ENCODE measurements around the gene GRID1. TPM values are rescaled to one million over a fixed set of nuclear protein-coding genes. Genes with fewer than 3 reads are reported as not detected.
"Not testable (repeated sequence)": the region's sequence is repeated elsewhere in the genome, so short reads cannot be mapped to it uniquely, and the experiment has no call there.

Gene GRID1
- total and polyA plus RNA-seq, 4 donors: 1.1 to 3.8 TPM; not detected in 2

DNA sequence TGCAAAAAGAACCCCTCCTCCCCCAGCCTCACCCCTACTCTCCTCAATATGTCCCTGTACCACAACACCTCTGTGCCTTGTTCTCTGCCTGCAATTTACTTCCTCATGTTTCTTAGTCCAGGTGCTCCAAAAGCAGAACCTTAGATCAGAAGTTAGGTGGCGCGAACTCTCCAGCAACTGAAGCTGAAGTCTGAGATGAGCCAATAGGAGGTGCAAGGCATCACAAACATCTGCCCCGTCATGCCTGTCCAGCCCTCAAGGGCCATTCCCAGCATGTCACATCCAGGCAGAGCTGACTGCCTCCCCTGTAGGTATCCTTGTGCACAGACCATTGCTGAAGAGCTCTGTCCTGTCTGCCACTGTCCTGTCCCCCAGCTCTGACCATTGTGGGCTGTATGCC lies 508.8 kb downstream of the GRID1 start:
- H3K36me3 ChIP-seq (ENCODE audit: control insufficient read depth in 1 of 2, insufficient read depth in 2 of 2, low read length in 1 of 2): no peaks in the 10 kb centered on the region
- H3K9me3 ChIP-seq (ENCODE audit: control insufficient read depth, low read length): no peaks in the 10 kb centered on the region
- ATAC-seq (ENCODE audit: low FRiP score) (no peak), DNase-seq (no peak)
- WGBS, 2 donors: 86 to 95% methylated on average over 3 of the region's 3 CpGs
- no peak overlapping the region for H3K27ac ChIP-seq (ENCODE audit: low read depth in 1 of 2, low read length in 2 of 2)
- intact Hi-C loops (cut with DNase I): no loop called here
- no peaks in the 10 kb centered on the region for H3K4me1 ChIP-seq (ENCODE audit: control insufficient read depth in 1 of 2, insufficient read depth in 2 of 2, low read length in 2 of 2)
- no peaks in the 10 kb centered on the region for H3K27me3 ChIP-seq (ENCODE audit: control insufficient read depth in 1 of 2, insufficient read depth in 2 of 2, low read length in 1 of 2)
- H3K4me3 ChIP-seq (ENCODE audit: low read length in 2 of 2): no peak overlapping the region

DNA sequence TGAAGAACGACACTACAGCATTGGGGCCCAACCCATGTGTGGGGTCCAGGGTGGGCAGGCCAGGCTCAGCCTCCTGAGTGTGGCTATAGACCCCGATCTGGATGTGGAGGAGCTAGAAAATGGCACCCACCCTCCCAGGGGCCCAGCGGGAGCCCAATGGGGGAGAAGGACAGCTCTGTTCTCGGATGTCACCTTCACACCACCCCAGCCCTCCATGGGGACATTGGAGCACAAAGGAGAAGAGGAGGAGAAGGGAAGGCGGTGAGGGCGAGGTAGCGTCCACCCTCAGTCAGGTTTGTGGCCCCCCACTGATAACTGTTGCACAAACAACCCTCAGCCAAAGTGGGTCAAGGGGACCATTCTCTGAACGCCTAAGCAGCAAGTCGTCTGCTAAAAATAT lies 509.3 kb downstream of the GRID1 start:
- H3K9me3 ChIP-seq (ENCODE audit: control insufficient read depth, low read length): no peaks in the 10 kb centered on the region
- no peak overlapping the region for H3K4me3 ChIP-seq (ENCODE audit: low read length in 2 of 2)
- H3K27ac ChIP-seq (ENCODE audit: low read depth in 1 of 2, low read length in 2 of 2): no peak overlapping the region
- H3K27me3 ChIP-seq (ENCODE audit: control insufficient read depth in 1 of 2, insufficient read depth in 2 of 2, low read length in 1 of 2): no peaks in the 10 kb centered on the region
- H3K36me3 ChIP-seq (ENCODE audit: control insufficient read depth in 1 of 2, insufficient read depth in 2 of 2, low read length in 1 of 2): no peaks in the 10 kb centered on the region
- ATAC-seq (ENCODE audit: low FRiP score) (no peak), DNase-seq (no peak)
- intact Hi-C loops (cut with DNase I): no loop called here
- WGBS, 2 donors: 74 to 77% methylated on average over 9 of the region's 9 CpGs
- no peaks in the 10 kb centered on the region for H3K4me1 ChIP-seq (ENCODE audit: control insufficient read depth in 1 of 2, insufficient read depth in 2 of 2, low read length in 2 of 2)

- Histone ChIP-seq H3K9me3 (ENCODE audit: control insufficient read depth, low read length) (no peaks in the 10 kb centered on the region), H3K4me3 (ENCODE audit: low read length in 2 of 2) (no peak overlapping the region), H3K27ac (ENCODE audit: low read depth in 1 of 2, low read length in 2 of 2) (no peak overlapping the region), H3K36me3 (ENCODE audit: control insufficient read depth in 1 of 2, insufficient read depth in 2 of 2, low read length in 1 of 2) (no peaks in the 10 kb centered on the region), H3K27me3 (ENCODE audit: control insufficient read depth in 1 of 2, insufficient read depth in 2 of 2, low read length in 1 of 2) (no peaks in the 10 kb centered on the region), H3K4me1 (ENCODE audit: control insufficient read depth in 1 of 2, insufficient read depth in 2 of 2, low read length in 2 of 2) (no peaks in the 10 kb centered on the region)
- no peak for DNase-seq
- no peak for ATAC-seq (ENCODE audit: low FRiP score)
- intact Hi-C loops (cut with DNase I): no loop called here
- WGBS, 2 donors: 64 to 68% methylated on average over 6 of the region's 6 CpGs
These were observed 514.7 kb downstream of the GRID1 start for GRCh38 chr10:85851934-85852333.

GRCh38 chr10:85851325-85851724 lies 515.3 kb downstream of the GRID1 start:
- DNase-seq (no peak), ATAC-seq (ENCODE audit: low FRiP score) (no peak)
- 27 to 46% methylated on average over 2 of the region's 2 CpGs for WGBS, 2 donors
- intact Hi-C loops (cut with DNase I): no loop called here
- Histone ChIP-seq H3K4me3 (ENCODE audit: low read length in 2 of 2) (no peak overlapping the region), H3K4me1 (ENCODE audit: control insufficient read depth in 1 of 2, insufficient read depth in 2 of 2, low read length in 2 of 2) (no peaks in the 10 kb centered on the region), H3K27ac (ENCODE audit: low read depth in 1 of 2, low read length in 2 of 2) (no peak overlapping the region), H3K9me3 (ENCODE audit: control insufficient read depth, low read length) (no peaks in the 10 kb centered on the region), H3K36me3 (ENCODE audit: control insufficient read depth in 1 of 2, insufficient read depth in 2 of 2, low read length in 1 of 2) (no peaks in the 10 kb centered on the region), H3K27me3 (ENCODE audit: control insufficient read depth in 1 of 2, insufficient read depth in 2 of 2, low read length in 1 of 2) (no peaks in the 10 kb centered on the region)

GRCh38 chr10:85850736-85851135 lies 515.9 kb downstream of the GRID1 start:
- Histone ChIP-seq H3K27ac (ENCODE audit: low read depth in 1 of 2, low read length in 2 of 2) (no peak overlapping the region), H3K4me3 (ENCODE audit: low read length in 2 of 2) (no peak overlapping the region), H3K36me3 (ENCODE audit: control insufficient read depth in 1 of 2, insufficient read depth in 2 of 2, low read length in 1 of 2) (no peaks in the 10 kb centered on the region), H3K27me3 (ENCODE audit: control insufficient read depth in 1 of 2, insufficient read depth in 2 of 2, low read length in 1 of 2) (no peaks in the 10 kb centered on the region), H3K9me3 (ENCODE audit: control insufficient read depth, low read length) (no peaks in the 10 kb centered on the region), H3K4me1 (ENCODE audit: control insufficient read depth in 1 of 2, insufficient read depth in 2 of 2, low read length in 2 of 2) (no peaks in the 10 kb centered on the region)
- no peak for DNase-seq
- intact Hi-C loops (cut with DNase I): no loop called here
- 94% methylated on average over 3 of the region's 3 CpGs for WGBS, 2 donors
- ATAC-seq (ENCODE audit: low FRiP score): no peak

DNA sequence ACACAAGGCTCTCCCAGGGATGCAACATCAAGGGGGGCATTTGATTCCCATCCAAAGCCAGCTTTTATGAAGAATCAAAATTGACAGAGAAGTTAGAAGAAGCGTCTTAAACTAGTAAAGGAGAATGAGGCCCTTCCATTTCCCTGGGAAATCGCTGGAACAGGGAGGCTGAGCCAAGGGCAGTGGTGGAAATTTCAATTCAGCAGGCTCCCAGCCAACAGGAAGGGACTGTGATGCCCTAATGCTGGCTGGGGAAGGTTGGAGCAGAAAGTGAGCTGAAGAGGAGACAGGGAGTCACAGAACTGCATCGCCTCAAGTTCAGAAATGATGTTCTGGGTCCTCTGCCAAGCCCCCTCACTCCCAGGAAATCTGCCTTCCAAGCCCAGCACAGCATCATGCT lies 517.3 kb downstream of the GRID1 start:
- H3K27ac ChIP-seq (ENCODE audit: low read depth in 1 of 2, low read length in 2 of 2): no peak overlapping the region
- no peaks in the 10 kb centered on the region for H3K36me3 ChIP-seq (ENCODE audit: control insufficient read depth in 1 of 2, insufficient read depth in 2 of 2, low read length in 1 of 2)
- H3K4me1 ChIP-seq (ENCODE audit: control insufficient read depth in 1 of 2, insufficient read depth in 2 of 2, low read length in 2 of 2): no peaks in the 10 kb centered on the region
- intact Hi-C loops (cut with DNase I): no loop called here
- no peaks in the 10 kb centered on the region for H3K27me3 ChIP-seq (ENCODE audit: control insufficient read depth in 1 of 2, insufficient read depth in 2 of 2, low read length in 1 of 2)
- H3K4me3 ChIP-seq (ENCODE audit: low read length in 2 of 2): no peak overlapping the region
- 36 to 59% methylated on average over 3 of the region's 3 CpGs for WGBS, 2 donors
- H3K9me3 ChIP-seq (ENCODE audit: control insufficient read depth, low read length): no peaks in the 10 kb centered on the region
- ATAC-seq (ENCODE audit: low FRiP score) (no peak), DNase-seq (no peak)

- WGBS, 2 donors: 52 to 58% methylated on average over 4 of the region's 4 CpGs
- H3K27ac ChIP-seq (ENCODE audit: low read depth in 1 of 2, low read length in 2 of 2): no peak overlapping the region
- no peaks in the 10 kb centered on the region for H3K4me1 ChIP-seq (ENCODE audit: control insufficient read depth in 1 of 2, insufficient read depth in 2 of 2, low read length in 2 of 2)
- H3K9me3 ChIP-seq (ENCODE audit: control insufficient read depth, low read length): no peaks in the 10 kb centered on the region
- no peaks in the 10 kb centered on the region for H3K27me3 ChIP-seq (ENCODE audit: control insufficient read depth in 1 of 2, insufficient read depth in 2 of 2, low read length in 1 of 2)
- intact Hi-C loops (cut with DNase I): no loop called here
- no peak overlapping the region for H3K4me3 ChIP-seq (ENCODE audit: low read length in 2 of 2)
- ATAC-seq (ENCODE audit: low FRiP score): no peak
- no peaks in the 10 kb centered on the region for H3K36me3 ChIP-seq (ENCODE audit: control insufficient read depth in 1 of 2, insufficient read depth in 2 of 2, low read length in 1 of 2)
- no peak for DNase-seq
These were observed 517.8 kb downstream of the GRID1 start for GRCh38 chr10:85848756-85849155.

DNA sequence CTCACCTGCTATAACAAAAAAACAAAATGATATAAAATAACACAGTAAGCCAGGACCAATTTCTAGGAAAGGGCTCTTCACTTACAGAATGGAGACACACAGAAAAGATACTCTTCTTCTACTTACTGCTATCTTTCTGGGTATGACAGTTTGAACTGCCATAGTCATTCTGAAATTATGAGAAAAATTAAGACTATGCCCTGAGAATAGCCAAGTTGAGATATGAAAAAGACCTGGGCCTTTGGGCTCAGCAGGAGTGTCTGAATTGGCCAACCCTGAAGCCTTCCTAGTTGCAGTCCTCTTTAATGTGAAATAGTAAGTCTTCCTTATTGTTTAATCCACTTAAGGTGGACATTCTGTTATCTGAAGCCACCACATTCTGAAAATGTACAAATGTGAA lies 519.5 kb downstream of the GRID1 start:
- Histone ChIP-seq H3K27me3 (ENCODE audit: control insufficient read depth in 1 of 2, insufficient read depth in 2 of 2, low read length in 1 of 2) (no peaks in the 10 kb centered on the region), H3K9me3 (ENCODE audit: control insufficient read depth, low read length) (no peaks in the 10 kb centered on the region), H3K27ac (ENCODE audit: low read depth in 1 of 2, low read length in 2 of 2) (no peak overlapping the region), H3K4me1 (ENCODE audit: control insufficient read depth in 1 of 2, insufficient read depth in 2 of 2, low read length in 2 of 2) (no peaks in the 10 kb centered on the region), H3K36me3 (ENCODE audit: control insufficient read depth in 1 of 2, insufficient read depth in 2 of 2, low read length in 1 of 2) (no peaks in the 10 kb centered on the region), H3K4me3 (ENCODE audit: low read length in 2 of 2) (no peak overlapping the region)
- ATAC-seq (ENCODE audit: low FRiP score) (no peak), DNase-seq (no peak)
- intact Hi-C loops (cut with DNase I): no loop called here

GRCh38 chr10:85838660-85839059 lies 527.9 kb downstream of the GRID1 start:
- H3K27ac ChIP-seq (ENCODE audit: low read depth in 1 of 2, low read length in 2 of 2); H3K36me3 ChIP-seq (ENCODE audit: control insufficient read depth in 1 of 2, insufficient read depth in 2 of 2, low read length in 1 of 2); H3K4me3 ChIP-seq (ENCODE audit: low read length in 2 of 2); H3K9me3 ChIP-seq (ENCODE audit: control insufficient read depth, low read length); DNase-seq; ATAC-seq (ENCODE audit: low FRiP score); H3K27me3 ChIP-seq (ENCODE audit: control insufficient read depth in 1 of 2, insufficient read depth in 2 of 2, low read length in 1 of 2); intact Hi-C loops (cut with DNase I); H3K4me1 ChIP-seq (ENCODE audit: control insufficient read depth in 1 of 2, insufficient read depth in 2 of 2, low read length in 2 of 2): not testable (repeated sequence)
